Stimulated activated CD4-positive, alpha-beta T cell treated with anti-CD3 and anti-CD28 coated beads, Interleukin-1b, Interleukin-23, amount 100 ng/mL, for 48 hours (primary cell): ENCODE results near the gene KIFBP.
A peak's percentile ranks its signal among the peaks of the same experiment; 100 is the strongest.
"Not testable (repeated sequence)": the region's sequence is repeated elsewhere in the genome, so short reads cannot be mapped to it uniquely, and the experiment has no call there.

Source experiments
- DNase-seq: peaks from one replicate; pipeline ENCODE4 v3.0.0-alpha.2; 2020

Gene KIFBP

DNA sequence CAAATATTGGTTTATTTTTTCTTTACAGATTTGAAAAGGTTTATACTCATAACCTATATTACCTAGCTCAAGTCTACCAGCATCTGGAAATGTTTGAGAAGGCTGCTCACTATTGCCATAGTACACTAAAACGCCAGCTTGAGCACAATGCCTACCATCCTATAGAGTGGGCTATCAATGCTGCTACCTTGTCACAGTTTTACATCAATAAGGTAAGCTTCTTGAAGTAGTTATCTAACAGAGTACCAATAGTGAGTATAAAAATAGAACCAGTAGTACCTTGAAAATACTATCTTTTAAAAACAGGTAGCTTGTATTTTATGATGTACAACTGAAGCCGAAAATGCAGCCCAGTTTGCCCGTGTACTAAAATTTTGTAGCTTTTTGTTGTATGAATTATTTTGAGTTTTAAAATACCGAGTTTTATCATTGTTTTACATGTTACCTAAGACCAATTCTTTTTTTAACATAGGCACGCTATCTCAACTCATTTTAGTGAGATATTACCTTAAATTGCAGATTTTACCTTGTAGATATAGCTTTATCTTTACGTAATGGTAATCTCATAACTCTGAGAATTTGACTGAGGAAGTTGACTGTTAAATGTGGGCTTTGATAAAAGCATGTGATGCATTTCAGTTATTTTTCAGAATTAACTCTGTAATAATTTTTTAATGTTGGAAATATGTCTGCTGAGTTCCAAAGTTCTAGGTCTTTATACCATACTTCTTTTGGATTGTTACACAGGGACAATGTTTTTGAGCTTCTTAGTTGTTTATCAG, 17.3 kb downstream of the KIFBP start:
- no peak for DNase-seq

GRCh38 chr10:69007260-69007659, 18.7 kb downstream of the KIFBP start:
- DNase-seq: no peak

DNA sequence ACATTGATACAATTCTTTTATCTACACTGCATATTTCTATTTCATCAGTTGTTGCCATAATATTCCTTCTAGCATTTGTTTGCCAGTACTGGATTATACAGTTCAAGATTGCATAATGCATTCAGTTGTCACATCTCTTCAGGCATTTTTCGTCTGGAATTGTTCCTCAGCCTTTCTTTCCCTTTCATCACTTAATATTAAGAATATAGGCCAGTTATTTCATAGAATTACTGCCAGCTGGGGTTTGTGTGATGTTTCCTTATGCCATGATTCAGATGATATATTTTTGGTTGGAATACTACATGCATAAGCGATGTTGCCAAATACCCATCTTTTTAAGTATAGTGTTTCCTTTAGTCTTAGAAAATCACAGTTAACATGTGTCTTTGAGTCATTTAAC, 20.8 kb downstream of the KIFBP start:
- DNase-seq: no peak

DNA sequence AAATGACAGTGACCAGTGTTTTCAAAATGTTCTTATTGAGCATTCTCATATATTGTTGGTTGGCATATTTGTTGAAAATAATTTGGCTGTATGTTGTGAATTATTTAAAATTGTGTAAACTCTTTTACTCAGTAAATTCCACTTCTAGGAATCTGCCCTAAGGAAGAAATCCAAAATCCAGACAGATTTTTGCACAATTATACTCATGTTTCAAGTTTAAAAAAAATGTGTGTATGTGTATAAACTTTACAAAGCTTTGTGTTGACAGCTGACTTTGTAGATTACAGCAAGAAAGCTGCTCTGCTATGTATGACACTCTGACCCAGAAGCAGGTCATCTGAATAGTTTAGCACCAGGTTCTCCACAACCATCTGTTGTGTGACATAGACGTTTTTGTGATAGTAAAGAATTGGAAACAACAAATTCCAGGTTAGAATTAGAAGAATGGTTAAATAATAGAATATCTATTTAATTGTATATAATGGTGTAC, 21.6 kb downstream of the KIFBP start:
- no peak for DNase-seq

GRCh38 chr10:69012778-69013177, 24.2 kb downstream of the KIFBP start:
- peak; percentile 49 for DNase-seq

GRCh38 chr10:69014171-69014570, 25.6 kb downstream of the KIFBP start:
- DNase-seq: no peak

DNA sequence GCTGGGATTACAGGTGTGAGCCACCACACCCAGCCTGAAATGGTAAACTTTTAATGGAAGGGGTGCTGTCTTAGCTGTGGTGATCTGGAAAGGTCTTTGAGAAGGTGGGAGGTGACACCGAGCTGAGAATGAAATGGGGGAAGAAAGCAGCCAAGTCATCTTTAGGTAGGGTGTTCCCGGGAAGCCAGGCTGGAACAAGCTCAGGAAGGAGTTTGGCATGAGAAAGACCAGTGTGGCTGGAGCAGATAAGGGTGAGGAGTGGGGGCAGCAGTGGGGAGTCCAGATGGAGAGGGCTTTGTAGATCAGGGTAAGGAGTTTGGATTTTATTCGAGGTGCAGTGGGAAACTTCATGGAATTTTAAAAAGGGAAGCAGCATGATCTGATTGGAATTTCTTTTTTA, 30.0 kb downstream of the KIFBP start:
- DNase-seq: no peak

- DNase-seq: no peak
Measured at GRCh38 chr10:69022611-69023010, 34.0 kb downstream of the KIFBP start.

GRCh38 chr10:69025370-69025896, 36.8 kb downstream of the KIFBP start:
- no peak for DNase-seq

GRCh38 chr10:69033256-69033655, 44.7 kb downstream of the KIFBP start:
- DNase-seq: no peak

DNA sequence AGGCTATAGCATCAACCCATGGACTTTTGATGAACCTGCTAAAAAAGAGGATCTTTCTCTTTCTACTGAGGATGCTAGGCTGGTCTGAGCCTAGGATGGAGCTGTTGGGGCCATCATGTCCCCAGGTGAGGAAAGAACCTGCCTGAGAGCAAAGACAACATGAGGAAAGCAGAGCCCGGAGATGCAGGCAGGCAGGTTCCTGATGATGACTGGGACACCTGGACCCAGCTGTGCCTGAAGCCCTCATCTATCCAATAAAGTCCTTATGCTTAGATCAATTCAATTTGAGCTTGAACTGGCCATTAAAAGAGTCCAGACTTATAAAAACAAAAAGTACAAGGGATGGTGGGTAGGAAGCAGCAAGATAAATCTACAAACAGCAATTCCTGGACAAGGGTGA, 48.9 kb downstream of the KIFBP start:
- DNase-seq: no peak

GRCh38 chr10:69040904-69041303, 52.3 kb downstream of the KIFBP start:
- DNase-seq: not testable (repeated sequence)

DNA sequence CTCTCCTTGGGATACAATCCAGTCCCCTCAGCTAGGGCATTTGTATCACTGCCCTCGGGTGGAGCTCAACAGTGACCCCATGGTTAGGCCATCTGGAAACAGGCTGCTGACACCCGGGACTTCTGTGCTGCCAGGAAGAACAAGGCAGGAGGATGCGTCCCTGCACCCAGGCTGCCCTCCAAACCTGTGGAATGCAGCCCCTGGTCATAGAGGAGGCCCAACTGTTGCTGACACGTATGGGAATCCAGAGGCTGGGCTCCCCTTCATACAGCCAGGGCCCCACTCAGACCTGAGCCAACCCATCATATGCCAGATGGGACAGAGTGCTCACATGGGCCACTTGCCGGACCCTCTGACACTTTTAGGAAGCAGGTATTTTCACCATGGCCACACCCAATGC, 53.8 kb downstream of the KIFBP start:
- DNase-seq: no peak

GRCh38 chr10:69042838-69043237, 54.2 kb downstream of the KIFBP start:
- DNase-seq: no peak

DNA sequence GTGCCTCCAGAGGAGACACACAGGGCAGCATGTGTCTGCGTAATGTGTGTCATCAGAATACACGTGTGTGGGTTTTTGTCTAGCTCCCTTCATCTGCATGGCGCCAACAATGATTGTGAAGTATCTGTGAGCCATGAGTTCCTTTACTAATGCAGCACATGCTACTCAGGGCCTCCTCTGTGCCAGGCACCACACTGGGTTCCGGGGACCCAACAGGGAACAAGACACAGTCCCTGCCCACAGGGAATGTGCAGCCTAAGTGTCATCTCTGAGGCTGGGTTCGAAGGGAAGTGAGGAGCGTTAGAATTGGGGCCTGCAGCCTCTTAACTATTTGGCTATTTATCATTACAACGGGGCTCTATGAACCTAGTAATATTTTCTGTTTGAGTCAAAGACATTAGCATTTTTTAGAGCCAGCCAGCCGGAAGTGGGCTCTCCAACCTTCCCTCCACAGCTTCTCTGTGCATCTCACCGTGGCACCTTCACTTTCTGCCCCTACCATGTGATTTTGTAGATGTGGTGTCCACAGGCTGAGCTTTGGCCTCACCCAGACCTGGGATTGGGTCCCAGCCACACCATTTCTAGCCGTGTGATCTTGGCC, 55.4 kb downstream of the KIFBP start:
- peak; percentile 30 for DNase-seq

GRCh38 chr10:69044546-69044945, 55.9 kb downstream of the KIFBP start:
- no peak for DNase-seq

DNA sequence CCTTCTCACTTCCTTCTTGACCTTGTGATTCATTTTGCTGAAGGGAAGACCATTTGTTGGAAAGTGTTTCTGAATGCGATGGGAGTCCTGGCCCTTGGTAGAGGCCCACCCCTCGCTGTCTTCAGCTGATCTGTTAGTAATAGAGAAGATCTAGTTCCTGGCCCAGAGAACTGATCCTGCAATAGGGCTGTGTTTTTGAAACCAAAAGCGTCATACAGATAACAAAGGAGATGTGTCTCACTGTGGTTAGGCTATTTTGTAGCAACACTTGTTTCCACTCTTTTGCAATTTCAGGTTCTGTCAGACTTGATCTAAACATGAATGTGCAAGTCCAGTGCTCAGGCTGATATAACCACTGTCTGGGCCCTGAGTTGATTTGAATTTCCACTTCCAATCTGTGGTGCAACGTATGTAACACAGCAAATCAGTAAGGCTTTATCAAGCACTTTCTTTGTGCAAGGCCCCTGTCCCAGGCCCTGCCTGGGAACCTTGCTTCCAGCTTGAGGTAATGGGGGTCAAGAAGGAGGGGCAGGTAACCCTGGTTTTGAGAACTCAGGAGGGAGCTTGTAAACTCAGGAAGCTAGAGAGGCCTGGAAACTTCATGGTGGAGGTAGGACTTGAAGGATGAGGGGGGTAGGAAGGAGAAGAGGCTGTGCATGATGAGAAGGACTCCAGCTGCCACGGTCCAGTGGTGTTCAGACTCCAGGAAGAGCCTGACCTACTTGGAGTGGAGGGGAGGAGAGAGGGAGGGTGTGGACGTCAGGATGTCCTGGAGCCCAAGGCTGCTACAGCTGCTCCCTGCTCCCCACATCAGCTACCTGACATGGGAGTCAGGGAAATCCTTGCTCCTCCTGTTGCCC, 57.1 kb downstream of the KIFBP start:
- DNase-seq: peak; percentile 60

- DNase-seq: peak; percentile 24
Measured at GRCh38 chr10:69047111-69047832, 58.7 kb downstream of the KIFBP start.

DNA sequence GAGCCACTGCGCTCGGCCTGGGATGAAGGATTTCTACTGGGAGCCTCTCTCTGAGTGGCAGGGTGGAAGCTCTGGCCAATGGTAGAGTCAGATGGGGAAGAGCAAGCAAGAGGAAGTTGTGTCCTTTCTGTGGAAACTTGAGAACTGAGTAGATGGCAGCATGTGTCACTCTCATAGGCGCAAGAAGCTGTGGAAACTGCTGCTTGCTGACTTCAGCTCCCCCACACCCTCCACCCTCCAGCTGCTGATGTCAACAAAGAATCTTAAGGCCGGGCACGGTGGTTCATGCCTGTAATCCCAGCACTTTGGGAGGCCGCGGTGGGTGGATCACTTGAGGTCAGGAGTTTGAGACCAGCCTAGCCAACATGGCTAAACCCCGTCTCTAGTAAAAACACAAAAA, 59.5 kb downstream of the KIFBP start:
- DNase-seq: peak; percentile 70

DNA sequence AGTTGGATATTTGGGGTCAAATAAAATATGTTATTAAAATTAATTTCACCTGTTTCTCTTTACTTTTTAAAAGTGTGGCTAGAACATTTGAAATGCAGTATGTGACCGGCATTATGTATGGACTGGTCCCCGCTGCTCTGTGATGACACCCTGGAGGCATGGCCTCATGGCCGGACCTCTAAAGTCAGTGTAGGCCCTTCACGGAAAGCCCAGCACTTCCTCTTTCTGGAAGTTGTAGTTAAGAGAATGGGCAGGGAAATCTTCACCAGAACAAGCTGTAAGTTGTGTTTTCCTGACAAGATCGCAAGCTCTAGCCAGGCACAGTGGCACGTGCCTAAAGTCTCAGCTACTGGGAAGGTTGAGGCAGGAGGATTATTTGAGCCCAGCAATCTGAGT, 61.0 kb downstream of the KIFBP start:
- DNase-seq: no peak

- peak; percentile 46 for DNase-seq
Measured at GRCh38 chr10:69051303-69051702, 62.7 kb downstream of the KIFBP start.

- DNase-seq: no peak
Measured at GRCh38 chr10:69051710-69052487, 63.3 kb downstream of the KIFBP start.
